Osteoblast (primary cell): Measurements from ENCODE around the gene NTSR2. TPM values are rescaled to one million over a fixed set of nuclear protein-coding genes. Genes with fewer than 3 reads are reported as not detected.

Source experiments
- DNase-seq: peaks from one replicate; pipeline ENCODE4 v3.0.0; 2011; ENCODE audit warnings: low spot score, mixed read lengths; ENCODE audit not compliant: insufficient read length; ENCODE audit errors: missing footprints
- H2AFZ ChIP-seq: 2 replicates; pipeline ENCODE4 v1.6.0; 2011; ENCODE audit warnings: mild to moderate bottlenecking, low read length
- H3K27ac ChIP-seq: 2 replicates; pipeline ENCODE4 v1.5.1; 2011; ENCODE audit warnings: mild to moderate bottlenecking, low read depth, low read length, moderate library complexity
- H3K27me3 ChIP-seq: 2 replicates; pipeline ENCODE4 v1.6.0; 2012; ENCODE audit warnings: mild to moderate bottlenecking, control low read depth, inconsistent platforms, low read length, moderate library complexity; ENCODE audit not compliant: insufficient read depth
- H3K36me3 ChIP-seq: 2 replicates; pipeline ENCODE4 v1.5.1; 2011; ENCODE audit warnings: mild to moderate bottlenecking, low read length, control low read depth, moderate library complexity; ENCODE audit not compliant: insufficient read depth
- H3K4me1 ChIP-seq: 2 replicates; pipeline ENCODE4 v1.5.1; 2011; ENCODE audit warnings: mild to moderate bottlenecking, low read length, control low read depth, moderate library complexity; ENCODE audit not compliant: insufficient read depth
- H3K4me2 ChIP-seq: 2 replicates; pipeline ENCODE4 v1.6.0; 2011; ENCODE audit warnings: mild to moderate bottlenecking, low read length; ENCODE audit not compliant: insufficient read depth
- H3K4me3 ChIP-seq: fragments of 200-600 bp; sonication (generic); 3 replicates; pipeline ENCODE4 v1.5.1; 2012; ENCODE audit warnings: mild to moderate bottlenecking, low read length, inconsistent platforms; ENCODE audit not compliant: insufficient read depth
- H3K79me2 ChIP-seq: 2 replicates; pipeline ENCODE4 v1.6.0; 2012; ENCODE audit warnings: mild to moderate bottlenecking, low read length, control low read depth, inconsistent platforms; ENCODE audit not compliant: insufficient read depth
- H3K9me3 ChIP-seq: 2 replicates; pipeline ENCODE4 v1.5.1; 2011; ENCODE audit warnings: low read depth, low read length, control low read depth
- H4K20me1 ChIP-seq: 2 replicates; pipeline ENCODE4 v1.6.0; 2012; ENCODE audit warnings: mild to moderate bottlenecking, low read length, control low read depth; ENCODE audit not compliant: insufficient read depth
- total RNA-seq: library from RNA; depleted of rRNA; stranded (reverse); fragments of >200 nt; gene quantifications from 2 replicates; pipeline ENCODE4 v1.2.3, GENCODE V29; 2012
- TF ChIP-seq, protein P1 (sequence below): IDR thresholded peaks from 2 replicates; pipeline ENCODE4 v1.5.1; 2011; ENCODE audit warnings: mild to moderate bottlenecking, low read depth, low read length, moderate library complexity; ENCODE audit errors: extremely low read depth

Gene NTSR2
- total RNA-seq, 1 donor: not detected

GRCh38 chr2:11677136-11678055 lies 7.4 kb upstream of the NTSR2 start:
- no peaks in the 10 kb centered on the region for H3K36me3 ChIP-seq
- no peak overlapping the region for H3K27ac ChIP-seq
- H3K27me3 ChIP-seq: peaks cover 48% of the 10 kb centered on the region
- H3K4me3 ChIP-seq: no peak overlapping the region
- no peaks in the 10 kb centered on the region for H3K4me1 ChIP-seq
- no peaks in the 10 kb centered on the region for H3K9me3 ChIP-seq
- no peak overlapping the region for H3K4me2 ChIP-seq
- H4K20me1 ChIP-seq: no peaks in the 10 kb centered on the region
- peak; percentile 71 for DNase-seq
- TF ChIP-seq, protein P1, sequence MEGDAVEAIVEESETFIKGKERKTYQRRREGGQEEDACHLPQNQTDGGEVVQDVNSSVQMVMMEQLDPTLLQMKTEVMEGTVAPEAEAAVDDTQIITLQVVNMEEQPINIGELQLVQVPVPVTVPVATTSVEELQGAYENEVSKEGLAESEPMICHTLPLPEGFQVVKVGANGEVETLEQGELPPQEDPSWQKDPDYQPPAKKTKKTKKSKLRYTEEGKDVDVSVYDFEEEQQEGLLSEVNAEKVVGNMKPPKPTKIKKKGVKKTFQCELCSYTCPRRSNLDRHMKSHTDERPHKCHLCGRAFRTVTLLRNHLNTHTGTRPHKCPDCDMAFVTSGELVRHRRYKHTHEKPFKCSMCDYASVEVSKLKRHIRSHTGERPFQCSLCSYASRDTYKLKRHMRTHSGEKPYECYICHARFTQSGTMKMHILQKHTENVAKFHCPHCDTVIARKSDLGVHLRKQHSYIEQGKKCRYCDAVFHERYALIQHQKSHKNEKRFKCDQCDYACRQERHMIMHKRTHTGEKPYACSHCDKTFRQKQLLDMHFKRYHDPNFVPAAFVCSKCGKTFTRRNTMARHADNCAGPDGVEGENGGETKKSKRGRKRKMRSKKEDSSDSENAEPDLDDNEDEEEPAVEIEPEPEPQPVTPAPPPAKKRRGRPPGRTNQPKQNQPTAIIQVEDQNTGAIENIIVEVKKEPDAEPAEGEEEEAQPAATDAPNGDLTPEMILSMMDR: no peak
- no peak overlapping the region for H2AFZ ChIP-seq
- H3K79me2 ChIP-seq: no peaks in the 10 kb centered on the region

DNA sequence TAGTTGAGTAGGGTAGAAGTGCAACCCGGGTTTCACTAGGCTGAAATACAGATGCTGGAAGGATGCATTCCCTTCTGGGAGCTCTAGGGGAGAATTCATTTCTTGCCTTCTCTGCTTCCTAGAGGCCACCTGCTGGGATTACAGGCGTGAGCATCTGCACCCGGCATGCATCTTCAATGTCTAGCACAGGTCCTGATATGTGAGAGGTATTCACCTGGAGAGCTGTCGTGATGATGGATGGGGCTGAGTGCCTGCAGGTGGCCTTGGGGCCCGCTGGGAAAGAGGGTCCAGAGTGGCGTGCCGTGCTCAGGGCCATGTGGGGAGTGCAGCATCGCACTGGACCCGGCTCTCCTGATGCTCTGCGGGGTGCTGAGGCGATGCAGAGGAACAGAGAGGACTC lies 6.6 kb upstream of the NTSR2 start:
- Histone ChIP-seq H3K27ac (no peak overlapping the region), H3K36me3 (no peaks in the 10 kb centered on the region), H3K4me3 (no peak overlapping the region), H4K20me1 (no peaks in the 10 kb centered on the region), H3K4me2 (no peak overlapping the region), H3K4me1 (no peaks in the 10 kb centered on the region), H3K9me3 (no peaks in the 10 kb centered on the region), H3K79me2 (no peaks in the 10 kb centered on the region), H2AFZ (no peak overlapping the region), H3K27me3 (peaks cover 46% of the 10 kb centered on the region)
- TF ChIP-seq, protein P1: no peak
- DNase-seq: peak; percentile 46

- no peak overlapping the region for H3K4me3 ChIP-seq
- TF ChIP-seq, protein P1: no peak
- H4K20me1 ChIP-seq: no peaks in the 10 kb centered on the region
- no peaks in the 10 kb centered on the region for H3K79me2 ChIP-seq
- H3K27me3 ChIP-seq: peaks cover 51% of the 10 kb centered on the region
- H3K4me2 ChIP-seq: no peak overlapping the region
- no peaks in the 10 kb centered on the region for H3K36me3 ChIP-seq
- H3K4me1 ChIP-seq: no peaks in the 10 kb centered on the region
- no peak overlapping the region for H2AFZ ChIP-seq
- H3K27ac ChIP-seq: no peak overlapping the region
- DNase-seq: peak; percentile 34
- H3K9me3 ChIP-seq: no peaks in the 10 kb centered on the region
Observed at GRCh38 chr2:11675423-11676112, 5.6 kb upstream of the NTSR2 start.

GRCh38 chr2:11674983-11675382 lies 5.0 kb upstream of the NTSR2 start:
- Histone ChIP-seq H3K27ac (no peak overlapping the region), H3K27me3 (peaks cover 53% of the 10 kb centered on the region), H3K9me3 (no peaks in the 10 kb centered on the region), H4K20me1 (no peaks in the 10 kb centered on the region), H3K4me1 (no peaks in the 10 kb centered on the region), H3K36me3 (no peaks in the 10 kb centered on the region), H3K4me3 (no peak overlapping the region), H3K79me2 (no peaks in the 10 kb centered on the region), H2AFZ (no peak overlapping the region), H3K4me2 (no peak overlapping the region)
- TF ChIP-seq, protein P1: no peak
- peak; percentile 87 for DNase-seq
